ENCODE measurements around the gene EIF4EBP2. TPM values are rescaled to one million over a fixed set of nuclear protein-coding genes. Genes with fewer than 3 reads are reported as not detected.

EIF4EBP2 gene
- polyA plus RNA-seq, 1 donor (not counting 4 experiments of a cell fraction or from before 2014, with no cell fraction given), result 18.9 TPM

DNA sequence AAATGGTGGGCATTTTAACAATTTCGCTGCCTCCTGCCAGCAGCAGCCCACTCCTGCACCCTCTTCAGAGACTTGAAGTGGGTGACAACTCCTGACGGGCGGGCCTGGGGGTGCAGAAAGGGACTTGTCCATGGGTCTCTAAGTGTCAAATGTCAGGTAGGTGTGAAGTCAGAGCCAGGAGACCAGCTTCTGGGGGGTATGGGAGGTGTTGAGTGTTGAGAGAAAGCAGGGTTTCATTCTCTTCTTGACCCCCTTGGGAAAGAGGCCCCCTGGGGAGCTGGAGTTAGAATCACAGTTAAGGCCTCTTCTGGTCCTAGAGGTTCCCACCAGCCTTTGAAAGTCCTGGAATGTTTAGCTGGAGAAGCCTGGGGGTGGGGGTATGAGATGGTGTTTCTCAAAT is 63.0 kb downstream of the EIF4EBP2 start:
- TF ChIP-seq EZH2 (IDR thresholded peaks at IDR 0.05; ENCODE audit: low read length), result no peak
- TF ChIP-seq CTCF (optimal IDR thresholded peaks at IDR 0.05 in 1 of 3, IDR thresholded peaks at IDR 0.05 in 1 of 3, conservative IDR thresholded peaks at IDR 0.05 in 1 of 3; ENCODE audit: extremely low read depth in 1 of 3, insufficient read depth in 2 of 3, low read length in 3 of 3), result no peak
- Histone ChIP-seq H3K27me3 (ENCODE audit: control insufficient read depth, extremely low read depth, insufficient read depth, low read length) (peaks cover 39% of the 10 kb centered on the region), H3K9me1 (ENCODE audit: control insufficient read depth, extremely low read depth, insufficient read depth, low read length) (no peaks in the 10 kb centered on the region), H3K79me2 (ENCODE audit: control insufficient read depth, insufficient read depth, low read length) (no peaks in the 10 kb centered on the region), H3K9ac (ENCODE audit: control insufficient read depth, extremely low read depth, insufficient read depth, low read length) (no peak overlapping the region), H2AFZ (ENCODE audit: control insufficient read depth, low read length) (no peak overlapping the region), H3K9me3 (ENCODE audit: control insufficient read depth, low read depth, low read length) (no peaks in the 10 kb centered on the region), H4K20me1 (ENCODE audit: control insufficient read depth, extremely low read depth, insufficient read depth, low read length) (no peaks in the 10 kb centered on the region), H3K4me2 (ENCODE audit: control insufficient read depth, extremely low read depth, insufficient read depth, low read depth, low read length) (no peak overlapping the region), H3K4me3 (ENCODE audit: control insufficient read depth in 2 of 3, extremely low read depth in 1 of 3, insufficient read depth in 2 of 3, low read depth in 1 of 3, low read length in 3 of 3) (no peak overlapping the region), H3K36me3 (ENCODE audit: control insufficient read depth in 2 of 2, extremely low read depth in 1 of 2, insufficient read depth in 2 of 2, low read length in 2 of 2) (no peaks in the 10 kb centered on the region), H3K27ac (ENCODE audit: control insufficient read depth, insufficient read depth, low read length) (no peak overlapping the region), H3K4me1 (ENCODE audit: control insufficient read depth, extremely low read depth, insufficient read depth, low read length) (peaks cover 10% of the 10 kb centered on the region)
- FAIRE-seq, result no peak
- DNase-seq (ENCODE audit: low read depth, low spot score), result no peak
- dilution Hi-C loops (cut with MboI; ENCODE audit: extremely low pct_ligation_motif_present, low sequenced_read_pairs), result no loop called here

DNA sequence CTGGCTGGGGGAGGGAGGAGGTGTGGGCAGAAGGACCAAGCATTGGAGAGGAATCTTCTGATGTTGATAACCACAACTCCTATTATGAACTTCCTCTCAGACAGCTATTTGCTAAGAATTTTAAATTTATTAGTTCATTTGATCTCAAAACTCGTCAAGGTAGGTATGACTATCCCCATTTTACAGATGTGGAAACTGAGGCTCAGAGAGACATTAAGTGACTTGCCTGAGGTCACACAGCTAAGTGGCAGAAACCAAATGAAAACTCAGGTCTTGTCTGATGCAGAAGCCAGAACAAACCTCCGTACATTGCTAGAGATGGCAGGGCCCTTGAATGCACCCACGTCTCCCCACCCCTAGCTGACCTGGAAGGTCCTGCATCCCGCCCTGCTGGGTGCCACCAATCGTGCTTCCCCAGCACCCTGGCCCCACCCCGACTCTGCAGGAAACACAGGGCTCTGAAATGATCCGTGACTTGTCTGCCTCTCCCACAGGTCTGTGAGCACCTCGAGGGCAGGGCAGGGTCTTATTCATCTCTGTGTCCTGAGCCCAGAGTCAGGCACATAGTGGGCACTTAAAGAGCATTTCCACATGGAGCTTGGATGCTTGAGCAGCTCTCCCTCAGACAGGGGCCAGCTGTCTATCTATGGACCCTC is 69.0 kb downstream of the EIF4EBP2 start:
- no peak overlapping the region for H3K9ac ChIP-seq (ENCODE audit: control insufficient read depth, extremely low read depth, insufficient read depth, low read length)
- no peaks in the 10 kb centered on the region for H3K9me1 ChIP-seq (ENCODE audit: control insufficient read depth, extremely low read depth, insufficient read depth, low read length)
- H3K4me3 ChIP-seq (ENCODE audit: control insufficient read depth in 2 of 3, extremely low read depth in 1 of 3, insufficient read depth in 2 of 3, low read depth in 1 of 3, low read length in 3 of 3), result no peak overlapping the region
- H3K4me1 ChIP-seq (ENCODE audit: control insufficient read depth, extremely low read depth, insufficient read depth, low read length), result peaks cover 32% of the 10 kb centered on the region
- DNase-seq (ENCODE audit: low read depth, low spot score), result no peak
- TF ChIP-seq EZH2 (IDR thresholded peaks at IDR 0.05; ENCODE audit: low read length) (no peak), CTCF (optimal IDR thresholded peaks at IDR 0.05 in 1 of 3, IDR thresholded peaks at IDR 0.05 in 1 of 3, conservative IDR thresholded peaks at IDR 0.05 in 1 of 3; ENCODE audit: extremely low read depth in 1 of 3, insufficient read depth in 2 of 3, low read length in 3 of 3) (no peak)
- no peaks in the 10 kb centered on the region for H3K36me3 ChIP-seq (ENCODE audit: control insufficient read depth in 2 of 2, extremely low read depth in 1 of 2, insufficient read depth in 2 of 2, low read length in 2 of 2)
- H4K20me1 ChIP-seq (ENCODE audit: control insufficient read depth, extremely low read depth, insufficient read depth, low read length), result peaks cover 5% of the 10 kb centered on the region
- peak; percentile 39 for FAIRE-seq
- no peak overlapping the region for H3K27ac ChIP-seq (ENCODE audit: control insufficient read depth, insufficient read depth, low read length)
- H3K79me2 ChIP-seq (ENCODE audit: control insufficient read depth, insufficient read depth, low read length), result no peaks in the 10 kb centered on the region
- no peak overlapping the region for H3K4me2 ChIP-seq (ENCODE audit: control insufficient read depth, extremely low read depth, insufficient read depth, low read depth, low read length)
- H3K9me3 ChIP-seq (ENCODE audit: control insufficient read depth, low read depth, low read length), result no peaks in the 10 kb centered on the region
- H2AFZ ChIP-seq (ENCODE audit: control insufficient read depth, low read length), result no peak overlapping the region
- peaks cover 18% of the 10 kb centered on the region for H3K27me3 ChIP-seq (ENCODE audit: control insufficient read depth, extremely low read depth, insufficient read depth, low read length)
- dilution Hi-C loops (cut with MboI; ENCODE audit: extremely low pct_ligation_motif_present, low sequenced_read_pairs), result no loop called here
